Bronchial epithelial cell (primary cell): Measurements from ENCODE around the gene SUSD6. TPM values are rescaled to one million over a fixed set of nuclear protein-coding genes. Genes with fewer than 3 reads are reported as not detected.

ENCODE experiments used
- DNase-seq: peaks from one replicate; pipeline ENCODE4 v3.0.0-alpha.2; 2010; ENCODE audit warnings: low read depth
- FAIRE-seq: peaks from 2 replicates; lab custom pipeline; 2011; peaks lifted over from hg19 to GRCh38; lab: Jason Lieb, UNC
- H3K27me3 ChIP-seq: 2 replicates; pipeline ENCODE4 v1.5.1; 2011; ENCODE audit warnings: low read length; ENCODE audit not compliant: control insufficient read depth, insufficient read depth
- H3K36me3 ChIP-seq: 2 replicates; pipeline ENCODE4 v1.5.1; 2011; ENCODE audit warnings: low read length; ENCODE audit not compliant: control insufficient read depth, insufficient read depth
- H3K4me3 ChIP-seq: 2 replicates; pipeline ENCODE4 v1.5.1; 2011; ENCODE audit warnings: mild to moderate bottlenecking, low read depth, low read length, control low read depth
- total RNA-seq: library from RNA; depleted of rRNA; stranded (reverse); fragments of >200 nt; gene quantifications from 2 replicates; pipeline ENCODE4 v1.2.1, GENCODE V29; 2014
- TF ChIP-seq, protein P1 (sequence below): IDR thresholded peaks from 2 replicates; pipeline ENCODE4 v1.5.1; 2011; ENCODE audit warnings: mild to moderate bottlenecking, moderate library complexity, low read length, control low read depth, inconsistent platforms; ENCODE audit not compliant: insufficient read depth, severe bottlenecking

The SUSD6 gene
- total RNA-seq, 1 donor from 2014 or later = 3.9 TPM

GRCh38 chr14:69666690-69667211 is 55.4 kb downstream of the SUSD6 start:
- TF ChIP-seq, protein P1, sequence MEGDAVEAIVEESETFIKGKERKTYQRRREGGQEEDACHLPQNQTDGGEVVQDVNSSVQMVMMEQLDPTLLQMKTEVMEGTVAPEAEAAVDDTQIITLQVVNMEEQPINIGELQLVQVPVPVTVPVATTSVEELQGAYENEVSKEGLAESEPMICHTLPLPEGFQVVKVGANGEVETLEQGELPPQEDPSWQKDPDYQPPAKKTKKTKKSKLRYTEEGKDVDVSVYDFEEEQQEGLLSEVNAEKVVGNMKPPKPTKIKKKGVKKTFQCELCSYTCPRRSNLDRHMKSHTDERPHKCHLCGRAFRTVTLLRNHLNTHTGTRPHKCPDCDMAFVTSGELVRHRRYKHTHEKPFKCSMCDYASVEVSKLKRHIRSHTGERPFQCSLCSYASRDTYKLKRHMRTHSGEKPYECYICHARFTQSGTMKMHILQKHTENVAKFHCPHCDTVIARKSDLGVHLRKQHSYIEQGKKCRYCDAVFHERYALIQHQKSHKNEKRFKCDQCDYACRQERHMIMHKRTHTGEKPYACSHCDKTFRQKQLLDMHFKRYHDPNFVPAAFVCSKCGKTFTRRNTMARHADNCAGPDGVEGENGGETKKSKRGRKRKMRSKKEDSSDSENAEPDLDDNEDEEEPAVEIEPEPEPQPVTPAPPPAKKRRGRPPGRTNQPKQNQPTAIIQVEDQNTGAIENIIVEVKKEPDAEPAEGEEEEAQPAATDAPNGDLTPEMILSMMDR = no peak
- Histone ChIP-seq H3K27me3 (no peaks in the 10 kb centered on the region), H3K4me3 (no peak overlapping the region), H3K36me3 (no peaks in the 10 kb centered on the region)
- no peak for DNase-seq
- no peak for FAIRE-seq

- Histone ChIP-seq H3K36me3 (no peaks in the 10 kb centered on the region), H3K27me3 (no peaks in the 10 kb centered on the region), H3K4me3 (no peak overlapping the region)
- TF ChIP-seq, protein P1 = no peak
- FAIRE-seq = no peak
- no peak for DNase-seq
These were observed 56.5 kb downstream of the SUSD6 start for GRCh38 chr14:69667938-69668335.

GRCh38 chr14:69669375-69669774 is 58.0 kb downstream of the SUSD6 start:
- TF ChIP-seq, protein P1 = no peak
- H3K4me3 ChIP-seq = no peak overlapping the region
- no peaks in the 10 kb centered on the region for H3K36me3 ChIP-seq
- H3K27me3 ChIP-seq = no peaks in the 10 kb centered on the region
- DNase-seq (no peak), FAIRE-seq (no peak)

- no peaks in the 10 kb centered on the region for H3K27me3 ChIP-seq
- H3K4me3 ChIP-seq = no peak overlapping the region
- DNase-seq (no peak), FAIRE-seq (no peak)
- TF ChIP-seq, protein P1 = no peak
- H3K36me3 ChIP-seq = no peaks in the 10 kb centered on the region
These were observed 58.7 kb downstream of the SUSD6 start for GRCh38 chr14:69670093-69670492.

- DNase-seq (no peak), FAIRE-seq (no peak)
- TF ChIP-seq, protein P1 = no peak
- no peak overlapping the region for H3K4me3 ChIP-seq
- H3K27me3 ChIP-seq = no peaks in the 10 kb centered on the region
- no peaks in the 10 kb centered on the region for H3K36me3 ChIP-seq
These were observed 60.1 kb downstream of the SUSD6 start for GRCh38 chr14:69671365-69672030.

- TF ChIP-seq, protein P1 = no peak
These were observed 61.0 kb downstream of the SUSD6 start for GRCh38 chr14:69672356-69672755.

More at GRCh38 chr14:69672356-69672755, 61.0 kb downstream of the SUSD6 start:
- DNase-seq = no peak
- no peaks in the 10 kb centered on the region for H3K36me3 ChIP-seq
- FAIRE-seq = peak; percentile 7
- H3K27me3 ChIP-seq = no peaks in the 10 kb centered on the region
- no peak overlapping the region for H3K4me3 ChIP-seq
